Activated T-helper 9 cell treated with anti-CD3 and anti-CD28 coated beads, Interleukin-2, amount 50 U/mL, for 16 hours (primary cell): ENCODE results near the gene PARK7.

Experiments used
- DNase-seq: peaks from one replicate; pipeline ENCODE4 v3.0.0-alpha.2; 2020; ENCODE audit warnings: low read depth

PARK7 gene

DNA sequence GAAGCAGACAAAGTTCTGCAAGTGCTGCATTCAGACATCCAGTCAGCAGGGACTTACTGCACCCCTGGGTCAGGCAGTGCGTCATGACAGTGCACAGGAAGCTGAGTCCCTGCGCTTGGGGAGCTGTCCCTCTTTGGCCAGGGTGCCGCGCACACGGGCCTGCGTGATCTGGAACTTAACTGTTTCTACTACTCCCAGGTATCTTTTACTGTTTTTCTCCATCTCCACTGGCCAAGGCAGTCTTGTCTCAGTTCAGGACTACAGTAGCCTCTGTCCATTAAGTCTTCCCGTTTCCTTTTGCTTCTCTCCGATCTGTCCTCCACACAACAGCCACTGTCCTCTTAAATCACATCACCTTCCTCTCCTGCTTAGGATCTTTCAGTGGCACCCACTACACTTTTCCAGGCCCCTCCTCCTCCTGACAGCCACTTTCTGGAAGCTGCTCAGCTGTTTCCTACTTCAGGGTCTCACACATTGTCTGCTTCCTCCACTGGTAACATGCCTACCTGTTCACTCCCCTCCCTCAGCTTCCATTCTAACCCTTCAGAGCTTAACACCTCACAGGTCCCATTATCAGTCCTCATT is 48.7 kb downstream of the PARK7 start:
- no peak for DNase-seq

DNA sequence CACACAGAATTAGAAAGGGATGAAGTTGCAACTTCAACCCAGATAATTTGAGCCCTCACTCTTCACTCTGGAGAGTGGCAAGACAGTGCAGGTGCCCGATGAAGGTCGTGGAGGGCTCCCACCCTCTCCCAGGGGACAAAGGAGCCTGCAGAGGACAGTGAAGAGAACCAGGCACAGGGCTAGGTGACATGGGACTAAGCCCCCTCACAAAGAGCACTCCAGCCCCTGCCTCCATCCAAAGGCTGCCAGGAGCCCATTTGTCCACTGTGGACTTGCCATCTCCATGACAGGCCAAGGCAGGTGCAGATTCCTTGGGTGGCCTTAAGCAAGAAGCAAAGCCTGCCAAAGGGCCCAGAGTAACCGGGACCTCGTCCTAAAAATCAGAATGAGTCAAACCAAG is 49.5 kb downstream of the PARK7 start:
- DNase-seq: no peak

DNA sequence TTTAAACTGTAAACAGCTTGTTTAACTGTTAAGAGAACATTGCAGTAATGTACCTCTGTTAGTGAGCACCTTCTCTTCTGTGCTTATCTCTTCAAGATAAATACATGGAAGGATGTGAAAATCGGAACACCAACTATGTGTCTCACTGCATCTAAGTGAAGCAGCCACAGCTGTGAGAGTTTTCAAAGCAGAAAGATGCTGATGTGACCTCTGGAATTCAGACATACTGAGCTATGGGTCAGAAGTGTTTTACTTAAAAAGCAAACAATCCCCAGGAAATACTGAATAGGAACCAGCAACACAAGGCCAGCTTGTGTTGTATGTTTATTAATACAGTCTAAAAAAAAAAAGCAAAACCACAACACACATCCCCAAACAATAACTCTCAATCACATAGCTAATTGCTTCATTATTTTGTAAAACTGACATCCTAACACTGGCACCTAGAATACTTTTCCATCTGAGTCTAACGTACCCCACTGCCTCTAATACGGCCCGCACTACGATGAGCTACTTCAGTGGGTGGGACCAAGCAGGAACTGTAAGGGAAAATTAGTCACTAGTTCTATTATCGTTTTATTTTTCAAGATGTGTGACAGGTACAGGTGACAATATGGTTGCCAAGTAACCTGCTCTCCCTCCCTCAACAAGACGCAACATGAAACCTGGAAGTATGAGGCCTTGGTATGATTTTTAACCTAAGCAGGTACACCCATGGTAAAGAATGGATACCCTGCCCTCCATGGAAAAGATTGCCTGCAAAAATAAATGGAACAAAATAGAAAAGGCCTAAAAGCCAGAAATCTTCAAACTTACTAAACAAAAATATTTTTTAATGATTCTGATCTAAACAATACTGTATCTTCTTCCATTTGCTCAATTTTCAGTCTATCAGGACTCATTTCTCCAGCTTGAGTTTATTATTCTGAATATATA is 50.7 kb downstream of the PARK7 start:
- DNase-seq: no peak

- no peak for DNase-seq
Observed at GRCh38 chr1:8012955-8013354, 51.4 kb downstream of the PARK7 start.

- DNase-seq: no peak
Observed at GRCh38 chr1:8013399-8013798, 51.9 kb downstream of the PARK7 start.

DNA sequence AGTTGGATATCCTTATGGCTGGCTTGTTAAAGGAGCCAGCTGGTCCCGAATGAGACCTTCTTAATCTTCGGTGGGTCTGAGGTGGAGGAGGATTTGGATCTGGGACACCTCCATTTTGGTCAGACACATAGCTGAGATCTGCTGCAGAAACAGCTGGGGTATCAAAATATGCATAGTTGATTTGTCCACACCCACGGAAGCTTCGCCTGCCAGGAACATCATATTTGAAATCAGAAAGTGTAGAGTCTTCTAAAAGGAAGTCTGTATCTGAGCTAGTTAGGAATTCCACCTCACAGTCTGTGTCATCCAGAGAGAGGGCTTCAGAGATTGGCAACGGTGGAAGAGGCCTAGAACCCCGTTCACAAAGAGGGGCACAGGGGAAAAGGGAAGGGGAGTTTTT is 52.3 kb downstream of the PARK7 start:
- no peak for DNase-seq

DNA sequence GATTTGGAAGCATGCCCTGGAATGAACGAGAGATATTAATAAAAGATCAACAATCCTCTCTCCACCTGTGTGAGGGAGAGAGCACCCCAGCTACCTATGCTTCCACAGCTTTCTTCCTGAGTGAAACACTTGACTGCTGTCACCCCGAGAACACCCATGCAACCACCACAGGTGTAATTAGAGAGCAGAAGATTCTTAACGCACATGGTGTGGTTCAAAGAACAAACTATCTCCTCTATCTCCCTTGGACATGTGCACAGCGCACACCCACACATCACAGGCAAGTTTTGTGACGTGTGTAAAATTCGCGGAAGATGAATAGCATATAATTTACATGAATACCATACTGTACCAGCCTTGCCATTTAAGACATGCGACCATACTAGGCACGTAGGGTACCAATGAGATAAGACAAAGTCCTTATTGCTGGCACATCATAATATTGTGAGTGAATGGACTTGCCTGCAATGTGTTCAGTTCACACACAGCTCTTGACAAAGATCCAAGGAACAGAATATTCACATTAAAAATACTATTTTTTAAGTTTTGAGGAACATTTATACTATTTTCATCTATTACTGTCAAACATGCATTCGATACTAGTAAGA is 53.0 kb downstream of the PARK7 start:
- no peak for DNase-seq

DNA sequence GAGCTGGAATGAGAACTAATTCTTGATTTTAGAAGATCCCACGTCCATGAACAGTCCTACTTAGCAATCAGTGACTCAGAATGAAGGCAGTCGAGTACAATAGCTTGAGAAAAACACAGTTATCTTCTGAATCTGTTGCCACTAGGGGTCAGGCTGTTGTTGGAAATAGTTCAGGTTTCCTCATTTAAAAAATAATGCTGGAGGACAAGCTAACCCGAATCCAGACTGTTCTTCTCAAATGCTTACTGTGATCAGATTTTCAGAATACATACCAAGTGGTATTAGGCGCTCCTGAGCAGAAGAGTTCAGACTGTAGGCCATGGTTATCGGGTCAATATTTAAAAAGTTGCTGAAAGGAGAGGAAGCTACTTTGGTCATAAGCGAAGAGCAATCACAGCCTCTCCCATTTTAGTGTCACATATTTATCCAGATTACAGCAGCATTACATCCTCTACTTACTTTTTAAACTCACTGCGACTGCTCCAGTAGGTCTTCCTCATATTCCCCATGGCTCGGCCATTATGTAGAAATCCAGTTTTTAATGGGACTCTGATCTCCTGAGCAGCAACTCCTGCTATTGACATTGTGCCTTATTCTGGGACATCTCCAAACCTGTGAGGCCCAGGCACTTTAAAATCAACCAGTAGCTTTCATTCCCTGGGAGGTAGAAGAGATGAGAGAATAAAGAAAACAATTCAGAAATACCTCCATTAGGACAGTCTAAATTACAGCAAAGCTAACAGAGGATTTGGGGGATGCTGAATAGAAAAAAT is 53.7 kb downstream of the PARK7 start:
- DNase-seq: no peak

GRCh38 chr1:8015809-8016165 is 54.3 kb downstream of the PARK7 start:
- no peak for DNase-seq

DNA sequence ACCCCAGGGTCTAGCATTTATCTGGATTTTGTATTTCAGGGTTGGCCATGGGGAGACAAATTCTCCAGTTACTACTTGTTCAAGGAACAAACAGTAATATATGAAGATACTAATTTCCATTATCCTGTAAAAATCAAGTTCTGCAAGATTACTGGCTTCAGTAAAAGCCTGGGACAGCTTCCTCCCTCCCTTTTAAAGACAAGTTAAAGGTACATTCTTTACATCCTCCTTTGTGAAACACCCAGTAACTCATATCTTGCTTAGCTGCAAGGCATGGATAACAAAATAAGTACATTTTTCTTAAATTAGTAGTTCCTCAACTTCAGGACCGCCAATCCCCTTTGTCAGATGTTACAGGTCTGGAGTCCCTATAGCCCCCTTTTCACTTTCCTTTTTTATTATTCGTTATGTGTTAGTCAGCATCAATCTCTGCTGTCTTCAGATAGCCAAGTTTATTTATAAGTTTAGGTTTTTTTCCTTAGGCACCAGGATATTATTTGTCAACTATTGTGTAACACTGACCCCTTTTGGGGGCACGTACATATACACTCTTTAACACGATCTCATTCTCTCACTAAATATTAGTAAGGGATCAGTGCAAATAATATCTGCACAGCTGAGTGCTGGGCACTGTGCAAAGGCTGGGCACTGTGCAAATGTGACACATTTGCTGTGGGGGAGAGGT is 54.8 kb downstream of the PARK7 start:
- DNase-seq: no peak

DNA sequence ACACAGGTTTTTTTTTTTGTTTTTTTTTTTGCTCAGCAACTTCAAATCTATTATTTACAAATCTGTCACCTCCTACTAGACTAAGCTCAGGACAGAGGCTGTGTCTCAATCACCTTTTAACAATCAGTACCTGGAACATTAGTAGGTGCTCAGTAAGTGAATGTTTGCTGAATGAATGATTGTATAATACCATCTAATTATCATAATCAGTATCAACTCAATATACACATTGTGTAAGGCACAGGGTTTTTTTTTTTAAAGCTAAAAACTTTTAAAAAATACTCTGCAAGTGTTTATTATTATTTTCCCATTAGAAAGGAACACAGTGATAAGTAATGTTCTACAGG is 55.4 kb downstream of the PARK7 start:
- no peak for DNase-seq

DNA sequence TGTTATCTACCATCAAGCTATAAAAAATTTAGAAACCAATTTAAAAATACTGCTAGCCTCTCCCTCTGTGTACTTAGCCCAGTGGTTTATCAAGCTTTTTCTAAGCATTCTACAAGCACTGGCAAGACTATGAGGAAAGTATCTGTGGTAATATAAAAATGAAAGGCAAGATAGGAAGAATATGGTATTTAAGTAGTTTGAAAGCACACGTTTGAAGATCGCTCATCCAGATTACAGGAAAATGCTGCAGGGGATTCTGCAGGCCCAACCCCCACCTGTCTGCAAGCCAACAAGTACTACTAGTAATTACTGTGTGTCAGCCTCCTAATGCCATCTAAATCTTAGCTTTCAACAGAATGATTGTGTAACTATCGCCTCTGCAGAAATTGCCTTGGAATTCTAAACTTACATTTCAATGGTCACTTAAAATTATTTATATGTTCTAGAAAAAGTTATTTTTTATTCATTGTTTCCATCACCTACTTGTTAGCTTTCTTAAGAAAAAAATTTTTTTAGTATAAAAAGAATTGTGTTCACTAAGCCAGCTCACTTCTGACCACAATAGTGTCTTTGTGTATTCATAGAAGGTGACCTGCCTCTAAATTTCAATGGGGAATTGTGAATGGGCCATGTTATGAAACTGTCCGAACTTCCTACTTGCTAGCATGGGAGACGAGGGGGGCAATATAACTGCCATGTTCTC is 56.1 kb downstream of the PARK7 start:
- DNase-seq: no peak

DNA sequence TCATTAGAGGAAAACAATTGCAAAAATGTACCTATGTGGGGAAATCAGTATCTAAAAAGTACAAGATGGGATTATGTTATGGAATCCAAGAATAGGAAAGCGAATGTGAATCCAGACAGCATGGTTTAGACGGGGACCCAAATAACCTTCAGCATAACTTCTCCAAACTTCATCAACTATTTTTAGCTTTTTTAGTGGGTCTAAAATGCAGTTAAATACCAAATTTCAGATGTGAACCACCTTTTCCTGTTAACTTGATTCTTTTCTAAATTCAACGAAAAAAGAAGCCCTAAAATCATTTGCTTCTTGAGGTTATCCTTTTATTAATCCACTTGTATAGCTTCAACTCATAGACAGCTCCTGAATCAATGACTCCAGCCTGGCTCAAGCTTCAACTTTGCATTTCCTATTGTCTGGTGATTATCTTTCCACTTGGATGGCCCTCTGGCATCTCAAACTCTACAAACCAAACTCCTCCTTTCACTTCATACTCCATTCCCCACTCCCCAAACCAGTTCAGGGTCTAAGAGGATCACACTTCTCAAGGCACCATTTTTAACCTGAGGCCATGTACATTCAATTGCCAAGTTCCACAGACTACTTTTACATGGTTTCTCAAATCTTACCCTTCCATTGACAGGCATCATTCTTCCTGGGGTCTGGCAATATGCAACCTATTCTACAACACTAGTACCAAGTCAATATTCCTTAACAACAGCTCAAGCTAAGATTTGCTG is 57.1 kb downstream of the PARK7 start:
- no peak for DNase-seq

- no peak for DNase-seq
Observed at GRCh38 chr1:8019229-8019620, 57.7 kb downstream of the PARK7 start.

GRCh38 chr1:8020032-8020431 is 58.5 kb downstream of the PARK7 start:
- no peak for DNase-seq

DNA sequence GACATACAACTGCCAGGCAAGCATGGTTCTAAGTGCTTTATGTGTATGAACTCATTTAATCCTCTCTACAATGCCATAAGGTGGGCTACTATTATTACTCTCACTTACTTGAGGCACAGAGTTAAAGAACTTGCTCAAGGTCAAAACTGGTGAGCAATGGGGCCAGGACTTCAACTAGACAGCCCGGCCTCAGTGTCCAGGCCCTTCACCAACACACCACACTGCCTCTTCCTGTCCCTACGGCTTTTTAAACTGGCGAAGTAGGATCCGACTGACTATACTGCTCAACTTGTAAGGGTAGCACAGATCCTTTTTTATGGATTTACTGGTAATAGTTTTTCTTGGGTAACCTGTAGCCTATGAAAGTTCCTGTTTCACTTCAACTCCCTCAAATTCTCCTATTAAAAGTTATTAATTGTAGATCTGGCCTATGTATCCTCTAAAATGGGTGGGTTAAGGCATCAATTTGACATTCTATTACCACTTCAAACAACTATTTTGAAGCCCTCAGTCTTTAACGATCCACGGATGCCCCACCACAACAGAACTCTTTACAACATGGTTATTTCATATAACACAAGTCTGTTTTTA is 60.3 kb downstream of the PARK7 start:
- no peak for DNase-seq

GRCh38 chr1:8022395-8023286 is 61.1 kb downstream of the PARK7 start:
- DNase-seq: no peak

GRCh38 chr1:8023287-8023994 is 61.9 kb downstream of the PARK7 start:
- DNase-seq: no peak

GRCh38 chr1:8023995-8024313 is 62.4 kb downstream of the PARK7 start:
- no peak for DNase-seq
